UCSD-AML1 (cell line): ENCODE data around the gene TTC33.
"Not testable (repeated sequence)": the region's sequence is repeated elsewhere in the genome, so short reads cannot be mapped to it uniquely, and the experiment has no call there.

ENCODE experiments used
- DNase-seq: peaks from one replicate; lab custom pipeline; 2025; ENCODE audit not compliant: unreplicated experiment; lab: John Stamatoyannopoulos, UW

TTC33 gene

GRCh38 chr5:40720069-40720468 is 35.7 kb downstream of the TTC33 start:
- no peak for DNase-seq

GRCh38 chr5:40717281-40717680 is 38.5 kb downstream of the TTC33 start:
- no peak for DNase-seq

- DNase-seq: no peak
These were observed 39.2 kb downstream of the TTC33 start for GRCh38 chr5:40716590-40716989.

DNA sequence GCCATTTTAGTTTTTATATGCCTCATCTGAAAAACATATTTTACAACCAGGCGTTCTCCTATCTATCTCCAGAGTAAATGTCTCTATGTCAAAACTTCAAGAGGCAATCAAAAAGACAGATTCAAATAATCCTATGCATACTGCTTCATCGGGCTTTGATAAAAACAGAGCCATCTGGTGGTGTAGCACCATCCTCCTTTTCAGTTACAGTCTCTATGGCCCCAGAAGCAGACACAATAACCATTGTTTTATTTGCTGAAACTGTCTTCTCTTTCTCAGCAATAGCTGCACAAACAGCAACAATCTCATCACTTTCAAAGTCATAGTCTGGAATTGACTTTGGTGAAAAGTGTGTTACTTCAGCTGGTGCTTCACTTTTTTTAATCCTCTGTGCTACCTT is 39.8 kb downstream of the TTC33 start:
- no peak for DNase-seq

DNA sequence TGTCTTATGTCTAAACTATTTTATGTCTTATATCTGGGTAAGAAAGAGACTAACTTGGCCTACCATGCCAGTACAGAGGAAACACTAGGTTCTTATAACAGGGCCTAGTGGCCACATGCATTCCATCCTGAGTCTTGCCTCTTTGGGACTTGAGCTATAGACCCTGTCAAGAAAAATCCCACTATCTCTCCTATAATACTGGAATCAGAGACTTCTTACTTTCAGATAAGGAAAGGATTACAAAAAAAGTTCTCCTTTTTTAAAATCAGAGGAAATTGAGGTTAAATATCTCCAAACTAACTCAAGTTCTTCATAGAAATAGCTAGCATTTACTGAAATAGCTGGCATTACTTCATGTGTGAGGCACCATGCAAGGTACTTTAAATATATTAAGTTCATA is 41.8 kb downstream of the TTC33 start:
- no peak for DNase-seq

- not testable (repeated sequence) for DNase-seq
These were observed 45.2 kb downstream of the TTC33 start for GRCh38 chr5:40710575-40710974.

GRCh38 chr5:40705484-40705883 is 50.3 kb downstream of the TTC33 start:
- not testable (repeated sequence) for DNase-seq

DNA sequence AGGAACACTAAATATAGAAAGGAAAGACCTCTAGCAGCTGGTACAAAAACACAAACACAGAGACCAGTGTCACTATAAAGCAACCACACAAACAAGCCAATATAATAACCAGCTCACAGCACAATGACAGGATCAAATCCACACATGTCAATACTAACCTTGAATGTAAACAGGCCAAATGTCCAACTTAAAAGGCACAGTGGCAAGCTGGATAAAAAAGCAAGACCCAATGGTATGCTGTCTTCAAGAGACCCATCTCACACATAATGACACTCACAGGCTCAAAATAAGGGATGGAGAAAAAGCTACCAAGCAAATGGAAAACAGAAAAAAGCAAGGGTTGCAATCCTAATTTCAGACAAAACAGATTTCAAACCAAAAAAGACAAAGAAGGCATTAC is 53.7 kb downstream of the TTC33 start:
- DNase-seq: not testable (repeated sequence)

DNA sequence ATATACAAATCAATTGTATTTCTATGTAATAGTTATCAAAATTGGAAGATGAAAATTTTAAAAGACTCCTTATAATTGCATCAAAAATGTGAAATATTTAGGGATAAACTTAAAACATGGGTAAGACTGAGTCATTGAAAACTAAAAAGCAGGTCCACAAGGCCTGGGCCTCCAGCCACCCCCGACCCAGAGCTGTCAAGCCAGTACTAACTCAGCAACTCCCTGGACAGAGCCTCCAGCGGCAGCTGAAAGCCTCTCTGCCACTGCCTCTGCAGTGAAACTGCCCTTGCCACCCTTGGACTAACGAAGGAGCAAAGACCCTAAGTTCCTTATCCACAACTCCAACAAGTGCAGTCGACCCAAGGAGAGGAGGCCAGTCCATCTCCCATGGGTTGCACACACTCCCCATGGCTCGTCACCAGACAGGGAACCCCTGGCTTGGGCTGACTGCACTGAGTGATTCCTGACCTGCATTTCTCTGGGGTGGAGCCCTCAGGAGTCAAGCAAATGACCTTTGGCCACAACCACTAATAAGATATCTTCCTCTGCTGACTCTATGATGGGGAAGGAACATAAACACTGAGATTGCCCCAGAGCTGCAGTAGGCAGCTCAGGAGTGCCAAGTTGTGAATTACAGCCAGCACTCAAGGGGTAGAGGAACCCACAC is 55.5 kb downstream of the TTC33 start:
- DNase-seq: no peak

GRCh38 chr5:40694433-40694832 is 61.3 kb downstream of the TTC33 start:
- DNase-seq: no peak

DNA sequence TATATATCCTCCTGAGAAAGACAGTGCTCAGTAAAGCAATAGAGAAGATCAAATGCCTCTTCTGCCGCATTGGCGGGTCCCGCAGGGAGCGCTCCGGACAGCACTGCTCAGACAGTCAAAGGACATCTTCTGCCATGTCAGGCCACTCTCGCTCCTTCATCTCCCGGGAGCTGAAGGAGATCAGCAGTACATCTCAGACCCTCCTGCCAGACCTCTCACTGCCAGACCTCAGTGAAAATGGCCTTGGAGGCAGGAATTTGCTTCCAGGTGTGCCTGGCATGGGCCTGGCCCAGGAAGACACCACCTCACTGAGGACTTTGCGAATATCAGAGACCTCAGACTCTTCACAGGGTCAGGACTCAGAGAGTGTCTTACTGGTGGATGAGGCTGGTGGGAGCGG is 63.9 kb downstream of the TTC33 start:
- no peak for DNase-seq

GRCh38 chr5:40690267-40690666 is 65.5 kb downstream of the TTC33 start:
- no peak for DNase-seq

GRCh38 chr5:40689438-40689837 is 66.3 kb downstream of the TTC33 start:
- no peak for DNase-seq

- no peak for DNase-seq
These were observed 66.8 kb downstream of the TTC33 start for GRCh38 chr5:40688996-40689395.

GRCh38 chr5:40688127-40688761 is 67.5 kb downstream of the TTC33 start:
- DNase-seq: peak; percentile 75

- DNase-seq: no peak
These were observed 68.4 kb downstream of the TTC33 start for GRCh38 chr5:40687321-40687720.

DNA sequence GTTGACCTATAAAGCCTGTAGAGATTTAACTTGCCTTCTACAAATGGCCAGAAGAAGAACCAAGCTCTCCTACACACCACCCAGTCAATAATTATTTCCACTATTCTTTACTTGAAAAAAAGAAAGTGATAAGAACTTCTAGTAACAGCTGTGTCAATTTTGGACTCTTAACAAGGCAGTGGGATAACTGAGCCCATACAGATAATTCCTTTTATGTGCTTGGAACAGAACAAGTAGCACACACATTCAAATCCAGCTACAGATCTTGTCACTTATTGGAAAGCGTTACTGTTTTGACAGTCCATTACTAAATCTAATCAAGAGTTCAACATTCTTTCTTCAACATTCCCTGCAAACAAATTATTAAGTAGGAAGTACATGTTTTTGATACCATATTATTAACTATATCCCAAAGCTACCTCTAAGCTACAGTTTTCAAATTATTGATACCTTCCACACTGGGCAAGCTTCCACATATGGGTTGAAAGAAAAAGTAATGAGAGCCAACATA is 69.7 kb downstream of the TTC33 start:
- DNase-seq: no peak

DNA sequence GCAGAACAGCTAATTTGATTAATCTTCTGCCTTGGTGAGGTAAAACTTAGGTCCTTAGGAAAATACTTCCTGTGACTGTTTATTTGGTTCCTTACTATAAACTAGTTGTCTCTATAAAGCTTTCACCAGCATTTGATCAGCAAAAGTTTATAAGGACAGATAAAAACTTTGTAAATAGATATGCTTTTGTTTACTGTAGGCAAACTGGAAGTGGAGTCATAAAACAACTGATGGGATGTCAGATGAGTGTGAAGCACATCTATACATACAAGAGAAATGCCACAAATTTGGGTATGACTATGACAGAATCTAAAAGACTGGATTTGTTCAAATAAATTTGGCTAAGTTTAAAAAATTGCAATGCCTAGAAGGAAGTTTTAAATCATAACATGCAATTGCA is 70.6 kb downstream of the TTC33 start:
- DNase-seq: no peak

- no peak for DNase-seq
These were observed 72.5 kb downstream of the TTC33 start for GRCh38 chr5:40683305-40683704.

DNA sequence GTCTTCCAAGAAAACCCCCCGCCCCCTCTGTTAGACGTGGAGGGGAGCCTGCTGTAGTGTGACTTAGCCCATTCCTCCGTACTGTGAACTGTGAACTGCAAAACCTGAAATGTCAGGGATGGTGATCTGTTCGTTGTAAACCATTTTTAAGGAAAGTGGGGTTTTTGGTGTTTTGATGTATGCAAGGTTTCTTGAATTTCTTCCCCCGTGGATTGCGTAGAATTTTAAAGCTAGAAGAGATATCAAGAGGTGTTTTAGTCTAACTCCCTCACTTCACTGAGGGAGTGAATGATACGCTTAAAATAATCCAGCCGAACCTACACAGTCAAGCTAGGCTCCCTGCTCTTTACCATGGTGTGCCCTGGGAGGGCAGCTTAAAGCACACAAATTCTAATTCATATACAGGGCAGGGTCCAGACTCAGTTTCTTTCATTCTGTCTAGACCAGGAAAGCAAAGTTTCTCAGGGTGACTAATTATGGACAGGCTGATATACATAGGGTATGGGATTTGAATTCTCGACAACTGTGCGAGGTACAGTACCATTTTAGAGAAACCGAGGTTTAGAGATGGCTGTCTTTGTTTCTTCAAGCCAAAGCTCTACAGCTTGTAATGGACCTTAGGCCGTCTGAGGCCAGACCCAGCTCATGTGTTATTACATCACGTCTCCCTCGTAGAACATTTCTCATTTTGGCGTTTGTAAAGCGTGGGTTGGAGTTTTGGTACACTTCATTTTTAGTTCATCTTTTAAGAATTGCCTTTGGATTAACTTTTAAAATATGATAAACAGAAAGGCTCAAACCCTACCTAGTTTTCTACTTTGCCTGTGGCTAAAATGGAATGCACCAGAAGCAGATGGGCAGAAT is 73.4 kb downstream of the TTC33 start:
- DNase-seq: no peak

- peak; percentile 63 for DNase-seq
These were observed 74.2 kb downstream of the TTC33 start for GRCh38 chr5:40681363-40682153.
